ENCODE data around the gene RHOF. TPM values are rescaled to one million over a fixed set of nuclear protein-coding genes. Genes with fewer than 3 reads are reported as not detected.

RHOF gene
- total and polyA plus RNA-seq, 2 of the 8 experiments (the other 6 are each of a cell fraction or from before 2014, with no cell fraction given): 23.8 to 31.9 TPM

DNA sequence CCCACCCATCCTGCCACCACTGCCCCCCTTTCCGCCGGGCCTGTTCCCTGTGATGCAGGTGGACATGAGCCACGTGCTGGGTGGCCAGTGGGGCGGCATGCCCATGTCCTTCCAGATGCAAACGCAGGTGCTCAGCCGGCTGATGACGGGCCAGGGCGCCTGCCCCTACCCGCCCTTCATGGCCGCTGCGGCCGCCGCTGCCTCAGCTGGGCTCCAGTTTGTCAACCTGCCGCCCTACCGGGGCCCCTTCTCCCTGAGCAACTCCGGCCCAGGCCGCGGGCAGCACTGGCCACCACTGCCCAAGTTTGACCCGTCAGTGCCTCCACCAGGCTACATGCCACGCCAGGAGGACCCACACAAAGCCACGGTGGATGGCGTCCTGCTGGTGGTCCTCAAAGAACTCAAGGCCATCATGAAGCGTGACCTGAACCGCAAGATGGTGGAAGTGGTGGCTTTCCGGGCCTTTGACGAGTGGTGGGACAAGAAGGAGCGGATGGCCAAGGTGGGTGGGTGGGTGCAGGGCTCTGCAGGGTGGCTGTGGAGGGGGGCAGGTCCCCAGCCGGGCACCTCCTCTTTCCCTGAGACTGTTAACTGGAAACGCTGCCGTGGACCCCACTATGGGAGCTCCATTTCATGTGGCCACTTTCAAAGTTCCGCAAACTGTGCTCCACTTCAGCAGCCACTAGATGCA, 21.1 kb upstream of the RHOF start:
- POLR2A ChIA-PET (ENCODE audit: partially characterized antibody): interaction anchor here (1.8 to 2.4 kb wide), 6 partner anchors 8 to 20 kb away, joined by 6 to 12 read pairs (median 8); no protein-coding TSS in a partner anchor
- Histone ChIP-seq H3K18ac (ENCODE audit: extremely low read depth, low read length) (no peak overlapping the region), H3K27ac (ENCODE audit: low read depth, low read length) (no peak overlapping the region; the same call in 1 of the 2 replicates), H3K23me2 (ENCODE audit: low read depth, low read length) (peaks cover 9% of the 10 kb centered on the region), H4K8ac (ENCODE audit: extremely low read depth, insufficient read depth, low read length) (no peak overlapping the region; the same call in 1 of the 2 replicates), H4K5ac (ENCODE audit: insufficient read length, low read depth, low read length) (no peak overlapping the region), H2BK5ac (ENCODE audit: low read depth, low read length) (no peak overlapping the region), H3K4ac (replicated peaks; ENCODE audit: insufficient read length, low read depth, low read length) (no peak overlapping the region), H3K56ac (replicated peaks; ENCODE audit: insufficient read length, low read depth, low read length) (no peak overlapping the region), H2AFZ (ENCODE audit: low read length) (no peak overlapping the region), H3K27me3 (replicated peaks in 1 of 4; ENCODE audit: control insufficient read depth in 3 of 4, extremely low read depth in 1 of 4, insufficient read depth in 3 of 4, low read length in 3 of 4) (no peaks in the 10 kb centered on the region), H3K4me1 (replicated peaks in 1 of 4; ENCODE audit: control insufficient read depth in 3 of 4, insufficient read depth in 4 of 4, low read length in 3 of 4) (peaks cover 4 to 23% (median 14%) of the 10 kb centered on the region in 4 experiments), H3K79me2 (ENCODE audit: control insufficient read depth in 1 of 2, insufficient read depth in 2 of 2, low read length in 2 of 2) (peaks cover 0 to 28% of the 10 kb centered on the region in 2 experiments; a peak in 2 of 4 replicates), H3K4me3 (ENCODE audit: extremely low read depth in 1 of 4, insufficient read depth in 2 of 4, low read depth in 3 of 4, low read length in 4 of 4) (no peak overlapping the region), H2AK5ac (ENCODE audit: low read depth, low read length) (no peak overlapping the region), H3K4me2 (ENCODE audit: insufficient read depth in 1 of 2, low read depth in 2 of 2, low read length in 2 of 2) (no peak overlapping the region), H2BK20ac (ENCODE audit: low read length) (no peak overlapping the region), H4K20me1 (replicated peaks in 1 of 2; ENCODE audit: control insufficient read depth in 1 of 2, insufficient read depth in 2 of 2, low read length in 2 of 2) (peaks cover 0 to 12% of the 10 kb centered on the region in 2 experiments), H2BK15ac (ENCODE audit: low read length) (peak overlapping the region; percentile 88; the same call in 1 of the 2 replicates), H3K9ac (replicated peaks in 1 of 4; ENCODE audit: extremely low read depth in 1 of 4, low read depth in 3 of 4, low read length in 3 of 4) (no peak overlapping the region), H3K14ac (ENCODE audit: insufficient read length) (no peak overlapping the region), H3K36me3 (ENCODE audit: control insufficient read depth in 2 of 4, insufficient read depth in 4 of 4, low read length in 3 of 4) (peaks cover 4 to 46% (median 25%) of the 10 kb centered on the region in 4 experiments), H2BK120ac (replicated peaks; ENCODE audit: low read depth, low read length) (no peak overlapping the region), H3K9me3 (ENCODE audit: insufficient read depth in 2 of 2, low read depth in 1 of 2, low read length in 1 of 2) (no peaks in the 10 kb centered on the region), H3K79me1 (ENCODE audit: low read depth, low read length) (peaks cover 10% of the 10 kb centered on the region), H4K91ac (replicated peaks; ENCODE audit: insufficient read length, low read length) (no peak overlapping the region), H2BK12ac (ENCODE audit: low read depth, low read length) (no peak overlapping the region), H3K23ac (ENCODE audit: insufficient read length) (no peak overlapping the region)
- CTCF ChIA-PET (ENCODE audit: partially characterized antibody): interaction anchor here (0.6 to 14.5 kb wide), 5 partner anchors 12 to 336 kb away, joined by 3 to 163 read pairs (median 5); partner anchors contain the start of gene RHOF
- WGBS, 2 experiments (ENCODE audit: extremely low coverage in 1 of 2, insufficient coverage in 1 of 2, insufficient read length in 1 of 2, insufficient replicate concordance in 2 of 2, low coverage in 1 of 2, low lambda C conversion rate in 2 of 2, missing lambda C conversion rate in 1 of 2): 91% methylated on average over 25 of the region's 31 CpGs; no CpG with 5 or more reads in 1 of the 2 experiments
- FAIRE-seq (no peak), DNase-seq (ENCODE audit: low read depth in 1 of 2, low spot score in 2 of 2) (no peak)
- TF ChIP-seq SUZ12 (IDR thresholded peaks at IDR 0.05; ENCODE audit: low read length) (no peak), POLR2A (IDR thresholded peaks at IDR 0.05; ENCODE audit: control extremely low read depth in 1 of 2, low read depth in 2 of 2, low read length in 2 of 2) (no peak), TBP (IDR thresholded peaks at IDR 0.05; ENCODE audit: low read depth, low read length) (no peak), HDAC2 (IDR thresholded peaks at IDR 0.05; ENCODE audit: borderline replicate concordance in 1 of 2, low read depth in 2 of 2, low read length in 2 of 2) (no peak), TAF7 (optimal IDR thresholded peaks at IDR 0.05; ENCODE audit: borderline replicate concordance, low read depth, low read length) (no peak), CHD1 (IDR thresholded peaks at IDR 0.05; ENCODE audit: low read depth, low read length) (no peak), SIRT6 (IDR thresholded peaks at IDR 0.05; ENCODE audit: low read length) (no peak), RBBP5 (IDR thresholded peaks at IDR 0.05; ENCODE audit: borderline replicate concordance, low read depth, low read length) (no peak), JUN (IDR thresholded peaks at IDR 0.05; ENCODE audit: low read depth, low read length) (no peak), HDAC6 (IDR thresholded peaks at IDR 0.05; ENCODE audit: low read depth, low read length) (no peak)
- TF ChIP-seq, protein P1, sequence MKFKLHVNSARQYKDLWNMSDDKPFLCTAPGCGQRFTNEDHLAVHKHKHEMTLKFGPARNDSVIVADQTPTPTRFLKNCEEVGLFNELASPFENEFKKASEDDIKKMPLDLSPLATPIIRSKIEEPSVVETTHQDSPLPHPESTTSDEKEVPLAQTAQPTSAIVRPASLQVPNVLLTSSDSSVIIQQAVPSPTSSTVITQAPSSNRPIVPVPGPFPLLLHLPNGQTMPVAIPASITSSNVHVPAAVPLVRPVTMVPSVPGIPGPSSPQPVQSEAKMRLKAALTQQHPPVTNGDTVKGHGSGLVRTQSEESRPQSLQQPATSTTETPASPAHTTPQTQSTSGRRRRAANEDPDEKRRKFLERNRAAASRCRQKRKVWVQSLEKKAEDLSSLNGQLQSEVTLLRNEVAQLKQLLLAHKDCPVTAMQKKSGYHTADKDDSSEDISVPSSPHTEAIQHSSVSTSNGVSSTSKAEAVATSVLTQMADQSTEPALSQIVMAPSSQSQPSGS (IDR thresholded peaks at IDR 0.05; ENCODE audit: low read length): no peak
